HFFc6 (cell line): ENCODE results near the gene ATAD3A. TPM values are rescaled to one million over a fixed set of nuclear protein-coding genes. Genes with fewer than 3 reads are reported as not detected.
A peak's percentile ranks its signal among the peaks of the same experiment; 100 is the strongest.
"Not testable (repeated sequence)": the region's sequence is repeated elsewhere in the genome, so short reads cannot be mapped to it uniquely, and the experiment has no call there.

ENCODE experiments used
- DNase-seq: peaks from one replicate; pipeline ENCODE4 v3.0.0-alpha.2; 2018
- H3K27ac Mint-ChIP-seq: 2 replicates; pipeline ENCODE4 v1.8.0; 2020; ENCODE audit warnings: mild to moderate bottlenecking, mixed read lengths
- H3K27me3 Mint-ChIP-seq: 2 replicates; pipeline ENCODE4 v1.8.0; 2021; ENCODE audit warnings: mild to moderate bottlenecking, moderate library complexity, mixed read lengths; ENCODE audit not compliant: insufficient read depth
- H3K36me3 Mint-ChIP-seq: 2 replicates; pipeline ENCODE4 v1.8.0; 2021; ENCODE audit warnings: low read depth, mixed read lengths
- H3K4me1 Mint-ChIP-seq: 2 replicates; pipeline ENCODE4 v1.8.0; 2020; ENCODE audit warnings: low read depth, mixed read lengths
- H3K4me3 Mint-ChIP-seq: 2 replicates; pipeline ENCODE4 v1.8.0; 2020; ENCODE audit warnings: mild to moderate bottlenecking, moderate library complexity, mixed read lengths
- H3K9me3 Mint-ChIP-seq: 2 replicates; pipeline ENCODE4 v1.8.0; 2020; ENCODE audit warnings: mild to moderate bottlenecking, mixed read lengths
- total RNA-seq, 6 experiments: library from RNA; stranded (reverse); fragmentation: NEBNext Ultra II Directional; extraction: Animal tissue kit (Norgen Biotek cat#: 25700); gene quantifications; 2 replicates in 1 of 6; 3 replicates in 5 of 6; pipeline ENCODE4 v1.2.3, GENCODE V29; 2021
- TF ChIP-seq, protein P1 (sequence below): fragments of 200-600 bp; sonication (generic); IDR thresholded peaks from 2 replicates; pipeline ENCODE4 v1.5.0; 2021; ENCODE audit warnings: antibody characterized with exemption, mild to moderate bottlenecking

The ATAD3A gene
- total RNA-seq, 6 experiments from 2014 or later, result 48.7 to 61.5 (median 54.0) TPM

DNA sequence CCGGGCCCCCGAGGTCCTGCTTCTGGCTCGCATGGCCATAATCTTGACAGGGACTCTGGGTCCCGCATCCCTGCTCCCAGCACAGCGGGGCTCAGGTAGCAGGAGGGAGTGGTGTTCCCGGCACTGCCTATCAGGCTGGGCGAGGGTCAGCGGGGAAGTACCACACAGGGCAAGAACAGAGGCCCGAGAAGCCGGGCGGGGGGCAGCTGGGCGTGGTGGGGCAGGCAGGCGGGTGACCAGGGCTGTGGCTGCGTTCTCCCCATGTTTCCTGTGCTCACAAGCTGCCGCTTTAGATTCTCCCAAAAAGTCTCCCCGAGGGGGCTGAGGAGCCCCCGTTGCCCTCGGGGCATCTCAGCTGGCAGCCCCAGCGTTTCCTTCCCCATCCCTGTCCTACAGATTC is 22.1 kb upstream of the ATAD3A start:
- Mint-ChIP-seq H3K4me3 (no peak overlapping the region), H3K9me3 (peaks cover 11% of the 10 kb centered on the region), H3K27me3 (peaks cover 2% of the 10 kb centered on the region), H3K27ac (no peak overlapping the region), H3K4me1 (no peaks in the 10 kb centered on the region), H3K36me3 (peaks cover 42% of the 10 kb centered on the region)
- DNase-seq, result no peak
- TF ChIP-seq, protein P1, sequence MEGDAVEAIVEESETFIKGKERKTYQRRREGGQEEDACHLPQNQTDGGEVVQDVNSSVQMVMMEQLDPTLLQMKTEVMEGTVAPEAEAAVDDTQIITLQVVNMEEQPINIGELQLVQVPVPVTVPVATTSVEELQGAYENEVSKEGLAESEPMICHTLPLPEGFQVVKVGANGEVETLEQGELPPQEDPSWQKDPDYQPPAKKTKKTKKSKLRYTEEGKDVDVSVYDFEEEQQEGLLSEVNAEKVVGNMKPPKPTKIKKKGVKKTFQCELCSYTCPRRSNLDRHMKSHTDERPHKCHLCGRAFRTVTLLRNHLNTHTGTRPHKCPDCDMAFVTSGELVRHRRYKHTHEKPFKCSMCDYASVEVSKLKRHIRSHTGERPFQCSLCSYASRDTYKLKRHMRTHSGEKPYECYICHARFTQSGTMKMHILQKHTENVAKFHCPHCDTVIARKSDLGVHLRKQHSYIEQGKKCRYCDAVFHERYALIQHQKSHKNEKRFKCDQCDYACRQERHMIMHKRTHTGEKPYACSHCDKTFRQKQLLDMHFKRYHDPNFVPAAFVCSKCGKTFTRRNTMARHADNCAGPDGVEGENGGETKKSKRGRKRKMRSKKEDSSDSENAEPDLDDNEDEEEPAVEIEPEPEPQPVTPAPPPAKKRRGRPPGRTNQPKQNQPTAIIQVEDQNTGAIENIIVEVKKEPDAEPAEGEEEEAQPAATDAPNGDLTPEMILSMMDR, result no peak

DNA sequence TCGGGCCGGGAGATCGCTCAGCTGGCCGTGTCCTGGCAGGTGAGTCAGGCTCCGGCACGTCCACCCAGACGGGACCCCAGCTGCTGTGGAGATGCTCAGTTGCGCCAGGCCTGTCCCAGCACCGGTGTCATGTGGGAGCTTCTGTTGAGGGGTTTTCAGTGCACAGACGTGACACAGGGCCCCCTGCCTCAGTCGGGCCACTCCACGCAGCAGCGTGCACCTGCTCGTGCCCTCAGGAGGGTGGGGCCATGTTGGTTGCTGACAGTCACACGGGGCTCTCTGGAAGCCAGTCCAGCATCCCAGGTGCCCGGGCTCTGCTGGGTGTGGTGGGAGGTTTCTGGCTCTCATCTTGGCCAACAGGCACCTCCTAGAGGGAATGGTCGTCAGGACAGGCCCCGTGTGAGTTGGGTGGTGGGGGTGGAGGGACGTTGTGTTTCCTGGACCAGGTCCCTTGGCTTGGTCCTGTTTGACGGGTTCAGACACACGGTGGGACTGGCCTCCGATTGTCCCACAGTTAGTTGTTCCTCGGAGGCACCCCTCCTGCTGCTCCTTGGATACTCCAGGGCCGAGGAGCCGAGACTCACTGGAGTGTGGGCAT is 21.2 kb upstream of the ATAD3A start:
- H3K4me1 Mint-ChIP-seq, result no peaks in the 10 kb centered on the region
- H3K27ac Mint-ChIP-seq, result no peak overlapping the region
- peaks cover 11% of the 10 kb centered on the region for H3K9me3 Mint-ChIP-seq
- H3K36me3 Mint-ChIP-seq, result peaks cover 42% of the 10 kb centered on the region
- no peak overlapping the region for H3K4me3 Mint-ChIP-seq
- no peak for DNase-seq
- TF ChIP-seq, protein P1, result no peak
- H3K27me3 Mint-ChIP-seq, result peaks cover under 1% of the 10 kb centered on the region

DNA sequence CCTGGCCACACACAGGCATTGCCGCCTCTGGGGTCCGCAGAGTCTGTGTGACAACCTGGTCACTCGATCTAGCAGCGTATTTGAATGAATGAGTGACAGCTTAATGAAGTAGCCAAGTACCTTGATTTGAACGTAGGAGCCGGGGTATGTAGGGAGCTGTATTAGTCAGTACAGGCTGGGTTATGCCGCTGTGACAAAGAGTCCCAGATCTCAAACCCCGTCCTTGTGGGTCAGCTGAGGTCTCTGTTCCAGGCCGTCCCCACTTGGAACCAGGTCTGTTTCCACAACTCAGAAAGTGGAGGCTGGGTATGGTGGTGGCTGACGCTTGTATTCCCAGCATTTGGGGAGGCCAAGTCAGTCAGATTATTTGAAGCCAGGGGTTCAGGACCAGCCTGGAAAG is 20.4 kb upstream of the ATAD3A start:
- DNase-seq, result no peak
- peaks cover 42% of the 10 kb centered on the region for H3K36me3 Mint-ChIP-seq
- TF ChIP-seq, protein P1, result no peak
- H3K4me1 Mint-ChIP-seq, result no peaks in the 10 kb centered on the region
- no peaks in the 10 kb centered on the region; the same call in none of the 2 replicates for H3K27me3 Mint-ChIP-seq
- H3K4me3 Mint-ChIP-seq, result no peak overlapping the region
- H3K9me3 Mint-ChIP-seq, result peaks cover 11% of the 10 kb centered on the region
- H3K27ac Mint-ChIP-seq, result no peak overlapping the region

DNA sequence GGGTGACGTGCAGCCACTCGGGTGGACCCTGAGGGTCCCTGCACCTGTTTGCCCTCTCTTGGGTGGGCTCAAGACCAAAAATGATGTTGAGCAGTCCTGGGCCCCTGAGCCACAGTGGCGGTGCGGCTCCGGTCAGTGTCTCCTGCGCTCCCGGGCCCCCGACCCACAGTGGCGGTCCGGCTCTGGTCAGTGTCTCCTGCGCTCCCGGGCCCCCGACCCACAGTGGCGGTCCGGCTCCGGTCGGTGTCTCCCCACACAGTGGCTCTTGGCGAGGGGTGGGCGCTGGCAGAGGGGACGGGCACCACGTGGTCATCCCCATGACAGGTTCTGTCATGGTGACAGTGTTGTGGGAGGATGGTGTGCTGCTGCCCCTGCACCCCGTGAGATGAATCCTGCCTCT is 17.7 kb upstream of the ATAD3A start:
- not testable (repeated sequence) for DNase-seq, H3K4me3 Mint-ChIP-seq, H3K27ac Mint-ChIP-seq, H3K27me3 Mint-ChIP-seq, H3K4me1 Mint-ChIP-seq
- peaks cover 11% of the 10 kb centered on the region for H3K9me3 Mint-ChIP-seq
- H3K36me3 Mint-ChIP-seq, result peaks cover 42% of the 10 kb centered on the region

DNA sequence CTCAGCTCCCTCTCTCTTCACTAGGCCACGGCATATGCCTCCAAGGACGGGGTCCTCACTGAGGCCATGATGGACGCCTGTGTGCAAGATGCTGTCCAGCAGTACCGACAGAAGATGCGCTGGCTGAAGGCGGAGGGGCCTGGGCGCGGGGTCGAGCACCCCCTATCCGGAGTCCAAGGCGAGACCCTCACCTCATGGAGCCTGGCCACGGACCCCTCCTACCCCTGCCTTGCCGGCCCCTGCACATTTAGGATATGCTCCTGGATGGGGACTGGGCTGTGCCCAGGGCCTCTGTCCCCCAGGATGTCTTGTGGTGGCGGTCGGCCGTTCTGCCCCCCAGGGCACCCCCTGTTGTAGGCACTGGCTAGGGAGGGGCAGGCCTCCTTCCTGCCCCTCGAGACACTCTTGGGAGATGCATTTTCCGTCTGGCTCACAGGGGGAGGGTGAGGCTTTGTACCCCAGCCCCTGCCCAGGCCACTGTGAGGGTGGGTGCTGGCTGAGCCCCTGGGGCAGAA is 16.4 kb upstream of the ATAD3A start:
- not testable (repeated sequence) for H3K27me3 Mint-ChIP-seq, H3K4me1 Mint-ChIP-seq, DNase-seq, H3K4me3 Mint-ChIP-seq, H3K27ac Mint-ChIP-seq
- Mint-ChIP-seq H3K36me3 (peaks cover 31% of the 10 kb centered on the region), H3K9me3 (peaks cover 11% of the 10 kb centered on the region)

DNA sequence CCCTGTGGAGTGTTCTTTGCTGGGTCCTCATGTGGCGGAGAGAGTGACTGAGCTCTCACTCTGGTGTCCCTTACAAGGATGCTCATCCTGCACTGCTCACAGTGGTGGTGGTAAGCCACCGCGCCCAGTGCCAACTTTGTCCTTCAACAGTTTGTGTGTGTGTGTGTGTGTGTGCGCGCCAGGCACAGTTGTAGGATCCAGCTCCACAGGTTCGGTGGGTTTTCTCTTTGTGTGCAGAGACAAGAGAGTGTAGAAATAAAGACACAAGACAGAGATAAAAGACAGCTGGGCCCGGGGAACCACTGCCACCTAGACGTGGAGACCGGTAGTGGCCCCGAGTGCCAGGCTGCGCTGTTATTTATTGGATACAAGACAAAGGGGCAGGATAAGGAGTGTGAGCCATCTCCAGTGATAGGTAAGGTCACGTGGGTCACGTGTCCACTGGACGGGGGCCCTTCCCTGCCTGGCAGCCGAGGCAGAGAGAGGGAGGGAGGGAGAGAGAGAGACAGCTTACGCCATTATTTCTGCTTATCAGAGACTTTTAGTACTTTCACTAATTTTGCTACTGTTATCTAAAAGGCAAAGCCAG is 7.1 kb upstream of the ATAD3A start:
- not testable (repeated sequence) for H3K36me3 Mint-ChIP-seq, H3K27me3 Mint-ChIP-seq, H3K4me1 Mint-ChIP-seq, H3K27ac Mint-ChIP-seq, H3K4me3 Mint-ChIP-seq, H3K9me3 Mint-ChIP-seq
- DNase-seq, result peak; percentile 6
- TF ChIP-seq, protein P1, result peak; percentile 61
